Esophagus squamous epithelium (tissue), 5 donors: ENCODE data around the gene HAUS7. TPM values are rescaled to one million over a fixed set of nuclear protein-coding genes. Genes with fewer than 3 reads are reported as not detected.
"Not testable (repeated sequence)": the region's sequence is repeated elsewhere in the genome, so short reads cannot be mapped to it uniquely, and the experiment has no call there.

Source experiments
- DNase-seq: peaks from one replicate; lab custom pipeline; 2025; lab: John Stamatoyannopoulos, UW
- H3K27ac ChIP-seq, 4 donors: fragments of 200-600 bp; sonication (generic); one replicate each; pipeline ENCODE4 v1.5.1; 2016 to 2019; ENCODE audit warnings: mild to moderate bottlenecking in 1 of 4
- H3K27me3 ChIP-seq, 4 donors: fragments of 200-600 bp; sonication (generic); 1 replicate in 3 of 4; 2 replicates in 1 of 4; pipeline versions ENCODE4 v1.5.1 to v1.6.0; 2017 to 2021; ENCODE audit warnings: antibody characterized with exemption in 1 of 4
- H3K36me3 ChIP-seq, 3 donors: fragments of 200-600 bp; sonication (generic); one replicate each; pipeline ENCODE4 v1.5.1; 2016 to 2019
- H3K4me1 ChIP-seq, 3 donors: fragments of 200-600 bp; sonication (generic); one replicate each; pipeline ENCODE4 v1.5.1; 2017 to 2019
- H3K4me3 ChIP-seq, 4 donors: fragments of 200-600 bp; sonication (generic); 1 replicate in 3 of 4; 2 replicates in 1 of 4; pipeline ENCODE4 v1.5.1; 2016 to 2019; ENCODE audit warnings: mild to moderate bottlenecking in 2 of 4, moderate library complexity in 1 of 4
- H3K9me3 ChIP-seq, 3 donors: fragments of 200-600 bp; sonication (generic); one replicate each; pipeline ENCODE4 v1.5.1; 2016 to 2019
- CTCF ChIP-seq, 6 experiments: fragments of 450-650 bp in 4 of 6; fragments of 200-600 bp in 2 of 6; sonication (generic) in 2 of 6; IDR thresholded peaks; one replicate each; pipeline ENCODE4 v1.5.1; 2016 to 2019; ENCODE audit warnings: antibody characterized with exemption in 6 of 6, mild to moderate bottlenecking in 4 of 6, moderate library complexity in 4 of 6
- POLR2A ChIP-seq, 4 donors: fragments of 450-650 bp; IDR thresholded peaks; one replicate each; pipeline ENCODE4 v1.6.1; 2017; ENCODE audit warnings: antibody characterized with exemption in 4 of 4, mild to moderate bottlenecking in 4 of 4, moderate library complexity in 3 of 4
- WGBS, 2 donors: methylation state at CpG; one replicate each; pipeline ENCODE4 v1.1.5; 2018; 5-methylcytosine and 5-hydroxymethylcytosine counted together
- intact Hi-C: fragments of 100-400 bp; cut with DNase I; formaldehyde crosslinking; loops from one replicate; pipeline ENCODE4 v1.15.0; 2022
- total RNA-seq, 4 donors: library from RNA; depleted of rRNA; stranded (reverse); fragments of >200 nt; gene quantifications; one replicate each; pipeline ENCODE4 v1.1.0, GENCODE V29; 2016
- donor health status: DM: yes; HTN: yes; CAD: no.

Gene HAUS7
- total RNA-seq, 4 donors from 2014 or later, result 8.8 to 21.0 (median 12.1) TPM

- DNase-seq, result no peak
- intact Hi-C loops, result no loop called here
- H3K27me3 ChIP-seq, result peaks cover 0 to 43% (median 2%) of the 10 kb centered on the region in 4 donors
- H3K36me3 ChIP-seq, result no peaks in the 10 kb centered on the region
- no peak overlapping the region for H3K27ac ChIP-seq
- no peak for TF ChIP-seq POLR2A (IDR thresholded peaks at IDR 0.05)
- no peak for TF ChIP-seq CTCF (IDR thresholded peaks at IDR 0.05)
- no peak overlapping the region for H3K4me3 ChIP-seq
- peaks cover 0 to 21% (median 10%) of the 10 kb centered on the region in 3 donors for H3K4me1 ChIP-seq
- no peaks in the 10 kb centered on the region for H3K9me3 ChIP-seq
- 40% methylated on average over 1 of the region's 3 CpGs; no CpG with 5 or more reads in 1 of the 2 donors for WGBS, 2 donors
Measured at GRCh38 chrX:153407736-153408135, 62.6 kb downstream of the HAUS7 start.

- WGBS, 2 donors, result 58 to 67% methylated on average over 1 to 6 of the region's 7 CpGs
- H3K4me1 ChIP-seq, result peaks cover 0 to 12% (median 5%) of the 10 kb centered on the region in 3 donors
- intact Hi-C loops, result no loop called here
- peaks cover 0 to 39% (median 2%) of the 10 kb centered on the region in 4 donors for H3K27me3 ChIP-seq
- H3K9me3 ChIP-seq, result no peaks in the 10 kb centered on the region
- no peak for TF ChIP-seq POLR2A (IDR thresholded peaks at IDR 0.05)
- TF ChIP-seq CTCF (IDR thresholded peaks at IDR 0.05), result no peak
- H3K27ac ChIP-seq, result no peak overlapping the region
- H3K36me3 ChIP-seq, result no peaks in the 10 kb centered on the region
- no peak for DNase-seq
- H3K4me3 ChIP-seq, result no peak overlapping the region
Measured at GRCh38 chrX:153406903-153407302, 63.5 kb downstream of the HAUS7 start.

- intact Hi-C loops, result no loop called here
- no peak overlapping the region for H3K27ac ChIP-seq
Measured at GRCh38 chrX:153406011-153406410, 64.4 kb downstream of the HAUS7 start.

GRCh38 chrX:153405426-153405825 lies 65.0 kb downstream of the HAUS7 start:
- Histone ChIP-seq H3K36me3 (no peaks in the 10 kb centered on the region), H3K4me1 (no peaks in the 10 kb centered on the region), H3K27ac (no peak overlapping the region), H3K27me3 (peaks cover 0 to 24% (median 2%) of the 10 kb centered on the region in 4 donors), H3K9me3 (no peaks in the 10 kb centered on the region), H3K4me3 (no peak overlapping the region)
- 53% methylated on average over 3 of the region's 5 CpGs; no CpG with 5 or more reads in 1 of the 2 donors for whole genome bisulfite sequencing, 2 donors
- intact Hi-C loops, result no loop called here
- TF ChIP-seq CTCF (IDR thresholded peaks at IDR 0.05) (no peak), POLR2A (IDR thresholded peaks at IDR 0.05) (no peak)
- no peak for DNase-seq

More at GRCh38 chrX:153406011-153406410, 64.4 kb downstream of the HAUS7 start:
- Histone ChIP-seq H3K27me3 (peaks cover 0 to 30% (median 2%) of the 10 kb centered on the region in 4 donors), H3K36me3 (no peaks in the 10 kb centered on the region), H3K4me1 (peaks cover 0 to 3% (median 0%) of the 10 kb centered on the region in 3 donors), H3K4me3 (no peak overlapping the region), H3K9me3 (no peaks in the 10 kb centered on the region)
- 82% methylated on average over 9 of the region's 9 CpGs; no CpG with 5 or more reads in 1 of the 2 donors for WGBS, 2 donors
- DNase-seq, result no peak
- TF ChIP-seq CTCF (IDR thresholded peaks at IDR 0.05), result no peak
- TF ChIP-seq POLR2A (IDR thresholded peaks at IDR 0.05), result no peak

GRCh38 chrX:153404333-153404732 lies 66.0 kb downstream of the HAUS7 start:
- peaks cover 0 to 16% (median 2%) of the 10 kb centered on the region in 4 donors for H3K27me3 ChIP-seq
- H3K9me3 ChIP-seq, H3K4me3 ChIP-seq, H3K27ac ChIP-seq, intact Hi-C loops, H3K4me1 ChIP-seq, H3K36me3 ChIP-seq, DNase-seq: not testable (repeated sequence)
- 74 to 85% methylated on average over 4 to 5 of the region's 5 CpGs for WGBS, 2 donors
